Ascending aorta (tissue), 2 donors: ENCODE results near the gene RNPS1. TPM values are rescaled to one million over a fixed set of nuclear protein-coding genes. Genes with fewer than 3 reads are reported as not detected.

Experiments used
- DNase-seq, 2 donors: peaks; one replicate each; pipeline ENCODE4 v3.0.0-alpha.2; 2019; ENCODE audit warnings: low spot score in 2 of 2
- H3K27ac ChIP-seq, 2 donors: fragments of 200-600 bp; sonication (generic); one replicate each; pipeline ENCODE4 v1.5.1; 2016 to 2017; ENCODE audit warnings: mild to moderate bottlenecking in 1 of 2
- H3K27me3 ChIP-seq: fragments of 200-600 bp; sonication (generic); one replicate; pipeline ENCODE4 v1.5.1; 2017
- H3K36me3 ChIP-seq, 2 donors: fragments of 200-600 bp; sonication (generic); one replicate each; pipeline ENCODE4 v1.5.1; 2016
- H3K4me1 ChIP-seq, 2 donors: fragments of 200-600 bp; sonication (generic); one replicate each; pipeline ENCODE4 v1.5.1; 2016 to 2017; ENCODE audit warnings: mild to moderate bottlenecking in 1 of 2
- H3K4me3 ChIP-seq, 2 donors: fragments of 200-600 bp; sonication (generic); one replicate each; pipeline ENCODE4 v1.5.1; 2016 to 2017; ENCODE audit warnings: mild to moderate bottlenecking in 1 of 2
- H3K9me3 ChIP-seq, 2 donors: fragments of 200-600 bp; sonication (generic); one replicate each; pipeline ENCODE4 v1.5.1; 2016
- intact Hi-C: fragments of 100-400 bp; cut with DNase I; formaldehyde crosslinking; loops from one replicate; pipeline ENCODE4 v1.15.1; 2023
- total RNA-seq: library from RNA; depleted of rRNA; stranded (reverse); fragments of >200 nt; gene quantifications from one replicate; pipeline ENCODE4 v1.1.0, GENCODE V29; 2016
- TF ChIP-seq, protein P1 (sequence below), 3 experiments: fragments of 200-600 bp in 2 of 3; fragments of 450-650 bp in 1 of 3; sonication (generic) in 2 of 3; IDR thresholded peaks; one replicate each; pipeline ENCODE4 v1.5.1; 2016 to 2019; ENCODE audit warnings: antibody characterized with exemption in 3 of 3, mild to moderate bottlenecking in 1 of 3, moderate library complexity in 1 of 3

The RNPS1 gene
- total RNA-seq, 1 donor from 2014 or later, result 134 TPM

DNA sequence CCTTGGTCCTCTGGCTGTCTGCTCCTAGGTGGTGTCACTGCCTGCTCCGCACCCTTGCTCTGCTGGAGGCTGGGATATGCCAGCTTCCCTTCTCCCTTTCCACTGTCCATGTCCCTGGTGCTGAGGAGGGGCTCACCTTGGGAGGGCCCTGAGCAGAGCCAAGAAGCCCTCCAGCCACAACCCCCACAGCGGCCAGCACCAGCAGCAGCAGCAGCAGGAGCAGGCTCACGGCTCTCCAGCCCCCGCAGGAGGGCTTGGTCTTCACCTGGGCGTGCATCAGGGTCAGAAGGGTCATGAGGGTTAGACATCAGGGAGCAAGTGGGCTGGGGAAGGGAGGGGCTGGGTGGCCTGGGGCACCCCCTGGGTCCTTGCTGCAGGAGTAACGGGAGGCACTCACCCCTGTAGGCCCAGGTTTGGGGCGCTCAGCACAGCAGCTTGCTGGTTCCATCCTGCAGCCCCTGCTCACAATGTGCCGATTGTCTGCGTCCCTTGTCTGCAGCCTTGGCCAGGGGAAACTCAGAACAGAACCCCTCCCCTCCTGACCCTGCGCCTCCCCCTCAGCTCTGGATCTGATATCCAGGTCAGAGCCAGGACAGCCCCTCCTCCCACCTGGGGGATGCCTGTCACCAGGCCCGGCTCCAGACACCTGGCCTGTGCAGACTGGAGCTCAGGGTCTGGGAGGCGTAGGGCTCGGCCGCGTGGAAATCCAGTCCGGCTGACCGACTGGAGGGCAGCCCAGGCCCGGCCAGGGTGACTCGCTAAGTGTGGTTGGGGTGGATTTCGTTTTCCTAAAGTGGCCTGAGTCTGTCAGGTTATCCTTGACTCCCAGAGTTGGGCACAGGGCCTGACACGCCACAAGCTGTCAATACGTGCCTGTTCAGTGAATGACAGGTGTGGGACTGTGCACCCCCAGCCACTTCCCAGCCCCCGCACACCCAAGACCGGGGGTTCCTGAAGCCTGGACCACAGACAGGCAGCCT is 57.2 kb downstream of the RNPS1 start, which contains the start of gene BRICD5:
Gene BRICD5, minus strand, starts transcription at position 478 of the 980 bp plus-strand sequence. Its CDS starts 30 bp downstream, at position 448.
- intact Hi-C loops, result loop anchor here (5.0 kb wide), 2 partner anchors 42 to 812 kb away; partner anchors contain the start of genes ECI1, HCFC1R1, THOC6 and TNFRSF12A
- Histone ChIP-seq H3K27me3 (no peaks in the 10 kb centered on the region), H3K4me1 (peaks cover 15 to 30% of the 10 kb centered on the region in 2 donors), H3K36me3 (peaks cover 18 to 36% of the 10 kb centered on the region in 2 donors), H3K27ac (no peak within 1 kb of the TSS), H3K9me3 (no peaks in the 10 kb centered on the region), H3K4me3 (no peak within 1 kb of the TSS)
- no peak for DNase-seq
- TF ChIP-seq, protein P1, sequence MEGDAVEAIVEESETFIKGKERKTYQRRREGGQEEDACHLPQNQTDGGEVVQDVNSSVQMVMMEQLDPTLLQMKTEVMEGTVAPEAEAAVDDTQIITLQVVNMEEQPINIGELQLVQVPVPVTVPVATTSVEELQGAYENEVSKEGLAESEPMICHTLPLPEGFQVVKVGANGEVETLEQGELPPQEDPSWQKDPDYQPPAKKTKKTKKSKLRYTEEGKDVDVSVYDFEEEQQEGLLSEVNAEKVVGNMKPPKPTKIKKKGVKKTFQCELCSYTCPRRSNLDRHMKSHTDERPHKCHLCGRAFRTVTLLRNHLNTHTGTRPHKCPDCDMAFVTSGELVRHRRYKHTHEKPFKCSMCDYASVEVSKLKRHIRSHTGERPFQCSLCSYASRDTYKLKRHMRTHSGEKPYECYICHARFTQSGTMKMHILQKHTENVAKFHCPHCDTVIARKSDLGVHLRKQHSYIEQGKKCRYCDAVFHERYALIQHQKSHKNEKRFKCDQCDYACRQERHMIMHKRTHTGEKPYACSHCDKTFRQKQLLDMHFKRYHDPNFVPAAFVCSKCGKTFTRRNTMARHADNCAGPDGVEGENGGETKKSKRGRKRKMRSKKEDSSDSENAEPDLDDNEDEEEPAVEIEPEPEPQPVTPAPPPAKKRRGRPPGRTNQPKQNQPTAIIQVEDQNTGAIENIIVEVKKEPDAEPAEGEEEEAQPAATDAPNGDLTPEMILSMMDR (IDR thresholded peaks at IDR 0.05), result no peak

DNA sequence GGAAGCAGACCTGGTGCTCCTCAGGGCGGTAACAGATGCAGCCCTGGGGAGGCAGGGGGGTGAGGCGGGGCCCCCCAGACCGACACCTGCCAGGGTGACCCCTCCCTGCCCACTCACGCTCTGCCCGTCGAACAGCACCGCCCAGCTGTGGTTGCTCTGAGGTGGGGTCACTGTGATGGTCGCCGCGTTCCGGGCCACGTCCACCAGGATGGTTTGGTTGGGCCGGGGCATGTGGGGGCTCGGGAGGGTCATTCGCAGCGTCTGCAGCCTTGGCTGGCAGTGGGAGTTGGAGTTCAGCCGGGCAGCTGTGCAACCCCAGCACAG is 58.0 kb downstream of the RNPS1 start:
- Histone ChIP-seq H3K4me3 (no peak overlapping the region), H3K27me3 (no peaks in the 10 kb centered on the region), H3K27ac (no peak overlapping the region), H3K4me1 (peaks cover 15 to 30% of the 10 kb centered on the region in 2 donors), H3K9me3 (no peaks in the 10 kb centered on the region), H3K36me3 (peaks cover 18 to 36% of the 10 kb centered on the region in 2 donors)
- TF ChIP-seq, protein P1 (IDR thresholded peaks at IDR 0.05), result no peak
- intact Hi-C loops, result loop anchor here (5.0 kb wide), 2 partner anchors 42 to 812 kb away; partner anchors contain the start of genes ECI1, HCFC1R1, THOC6 and TNFRSF12A
- DNase-seq, result no peak

DNA sequence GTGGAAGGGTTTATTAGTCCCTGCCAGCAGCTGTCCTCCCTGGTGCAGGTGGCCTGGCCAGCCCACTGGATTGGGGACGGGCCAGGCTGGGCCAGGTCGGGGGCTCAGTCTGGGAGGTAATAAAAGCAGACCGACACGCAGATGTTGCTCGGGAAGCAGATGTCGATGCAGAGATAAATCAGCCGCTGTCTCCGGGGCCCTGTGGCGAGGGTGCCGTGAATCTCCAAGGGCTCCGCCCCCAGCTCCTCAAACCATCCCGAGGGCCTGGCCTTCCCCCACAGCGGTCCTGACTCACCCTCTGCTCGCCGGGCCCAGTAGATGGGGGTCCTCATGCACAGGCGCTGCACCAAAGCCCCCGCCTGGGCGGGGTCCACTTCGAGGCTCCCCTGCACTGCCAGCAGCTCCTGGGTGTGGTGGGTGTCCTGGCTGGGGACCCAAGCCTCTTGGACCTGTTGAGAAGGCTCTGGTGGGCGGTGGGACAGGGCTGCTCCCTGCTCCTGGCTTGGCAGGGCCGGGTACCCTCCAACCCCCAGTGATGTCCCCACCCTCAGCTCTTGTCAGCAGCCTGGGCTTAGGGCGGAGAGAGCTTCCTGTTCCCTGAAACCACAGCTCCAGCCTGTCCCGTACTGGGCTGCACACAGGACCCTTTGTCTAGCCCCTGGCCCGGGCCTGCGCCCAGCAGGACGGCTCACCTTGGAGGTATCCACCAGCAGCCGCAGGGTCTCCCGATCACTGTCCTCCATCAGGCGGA is 58.5 kb downstream of the RNPS1 start:
- Histone ChIP-seq H3K27ac (no peak overlapping the region), H3K4me3 (no peak overlapping the region), H3K9me3 (no peaks in the 10 kb centered on the region), H3K36me3 (peaks cover 18 to 36% of the 10 kb centered on the region in 2 donors), H3K27me3 (no peaks in the 10 kb centered on the region), H3K4me1 (peaks cover 15 to 33% of the 10 kb centered on the region in 2 donors)
- TF ChIP-seq, protein P1 (IDR thresholded peaks at IDR 0.05), result no peak
- intact Hi-C loops, result loop anchor here (5.0 kb wide), 4 partner anchors 43 to 813 kb away; partner anchors contain the start of genes CRAMP1, ECI1, HCFC1R1 and IFT140
- no peak for DNase-seq

DNA sequence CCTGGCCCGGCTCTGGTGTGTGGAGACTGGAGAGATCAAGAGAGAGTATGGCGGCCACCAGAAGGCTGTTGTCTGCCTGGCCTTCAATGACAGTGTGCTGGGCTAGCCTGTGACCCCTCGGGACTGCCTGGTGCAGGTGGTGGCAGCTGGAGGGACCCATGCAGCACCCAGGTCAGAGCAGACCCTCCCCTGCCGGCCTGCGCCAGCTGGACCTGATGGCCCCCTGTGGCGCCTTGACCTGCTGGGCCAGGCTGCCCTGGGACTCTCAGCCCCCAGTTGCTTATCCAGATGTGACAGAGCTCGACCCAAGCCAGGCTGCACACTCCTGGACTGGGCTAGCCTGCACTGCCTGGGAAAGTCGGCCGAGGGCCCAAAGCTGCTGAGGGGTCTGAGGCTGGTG is 59.2 kb downstream of the RNPS1 start:
- no peaks in the 10 kb centered on the region for H3K9me3 ChIP-seq
- TF ChIP-seq, protein P1 (IDR thresholded peaks at IDR 0.05), result no peak
- intact Hi-C loops, result loop anchor here (5.0 kb wide), 2 partner anchors 59 to 596 kb away; partner anchors contain the start of genes CRAMP1, IFT140 and RNPS1
- H3K27me3 ChIP-seq, result no peaks in the 10 kb centered on the region
- DNase-seq, result no peak
- peaks cover 12 to 30% of the 10 kb centered on the region in 2 donors for H3K4me1 ChIP-seq
- no peak overlapping the region for H3K4me3 ChIP-seq
- peaks cover 18 to 36% of the 10 kb centered on the region in 2 donors for H3K36me3 ChIP-seq
- no peak overlapping the region for H3K27ac ChIP-seq

DNA sequence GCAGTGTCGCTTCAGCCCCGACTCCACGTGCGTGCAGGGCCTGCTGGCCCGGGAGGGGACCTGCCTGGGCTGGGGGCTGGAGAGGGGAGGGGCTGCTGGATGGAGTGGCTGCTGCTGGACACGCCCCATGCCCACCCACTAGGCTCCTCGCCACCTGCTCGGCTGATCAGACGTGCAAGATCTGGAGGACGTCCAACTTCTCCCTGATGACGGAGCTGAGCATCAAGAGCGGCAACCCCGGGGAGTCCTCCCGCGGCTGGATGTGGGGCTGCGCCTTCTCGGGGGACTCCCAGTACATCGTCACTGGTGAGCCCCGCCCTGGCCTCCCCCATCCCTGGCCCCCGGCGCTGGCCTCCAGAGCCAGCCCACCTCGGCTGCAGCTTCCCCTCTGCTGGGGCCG is 59.6 kb downstream of the RNPS1 start:
- H3K4me3 ChIP-seq, result no peak overlapping the region
- H3K9me3 ChIP-seq, result no peaks in the 10 kb centered on the region
- H3K4me1 ChIP-seq, result peaks cover 11 to 25% of the 10 kb centered on the region in 2 donors
- no peaks in the 10 kb centered on the region for H3K27me3 ChIP-seq
- no peak overlapping the region for H3K27ac ChIP-seq
- TF ChIP-seq, protein P1 (IDR thresholded peaks at IDR 0.05), result no peak
- intact Hi-C loops, result loop anchor here (5.0 kb wide), 2 partner anchors 59 to 596 kb away; partner anchors contain the start of genes CRAMP1, IFT140 and RNPS1
- H3K36me3 ChIP-seq, result peaks cover 18 to 36% of the 10 kb centered on the region in 2 donors
- no peak for DNase-seq
